ENCODE data around the gene CFDP1.

- TF ChIP-seq, protein P1, sequence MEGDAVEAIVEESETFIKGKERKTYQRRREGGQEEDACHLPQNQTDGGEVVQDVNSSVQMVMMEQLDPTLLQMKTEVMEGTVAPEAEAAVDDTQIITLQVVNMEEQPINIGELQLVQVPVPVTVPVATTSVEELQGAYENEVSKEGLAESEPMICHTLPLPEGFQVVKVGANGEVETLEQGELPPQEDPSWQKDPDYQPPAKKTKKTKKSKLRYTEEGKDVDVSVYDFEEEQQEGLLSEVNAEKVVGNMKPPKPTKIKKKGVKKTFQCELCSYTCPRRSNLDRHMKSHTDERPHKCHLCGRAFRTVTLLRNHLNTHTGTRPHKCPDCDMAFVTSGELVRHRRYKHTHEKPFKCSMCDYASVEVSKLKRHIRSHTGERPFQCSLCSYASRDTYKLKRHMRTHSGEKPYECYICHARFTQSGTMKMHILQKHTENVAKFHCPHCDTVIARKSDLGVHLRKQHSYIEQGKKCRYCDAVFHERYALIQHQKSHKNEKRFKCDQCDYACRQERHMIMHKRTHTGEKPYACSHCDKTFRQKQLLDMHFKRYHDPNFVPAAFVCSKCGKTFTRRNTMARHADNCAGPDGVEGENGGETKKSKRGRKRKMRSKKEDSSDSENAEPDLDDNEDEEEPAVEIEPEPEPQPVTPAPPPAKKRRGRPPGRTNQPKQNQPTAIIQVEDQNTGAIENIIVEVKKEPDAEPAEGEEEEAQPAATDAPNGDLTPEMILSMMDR (IDR thresholded peaks at IDR 0.05): no peak
- no peak for TF ChIP-seq POLR2A (IDR thresholded peaks at IDR 0.05)
- no peak for TF ChIP-seq POLR2AphosphoS5 (IDR thresholded peaks at IDR 0.05)
These were observed 123.3 kb downstream of the CFDP1 start for GRCh38 chr16:75309899-75310430.

Data from upper lobe of left lung (tissue), 4 donors.